ENCODE measurements around the gene TRABD2B.

The TRABD2B gene

GRCh38 chr1:47834326-47834725 lies 162.9 kb downstream of the TRABD2B start:
- Mint-ChIP-seq H3K4me3 (no peak overlapping the region), H3K9me3 (peaks cover 6% of the 10 kb centered on the region), H3K4me1 (no peaks in the 10 kb centered on the region), H3K27ac (ENCODE audit: low read depth) (no peak overlapping the region), H3K27me3 (peaks cover 43% of the 10 kb centered on the region), H3K36me3 (ENCODE audit: insufficient read depth) (peaks cover 2% of the 10 kb centered on the region)
- ATAC-seq (replicated peaks; ENCODE audit: extremely low read depth, poor library complexity, severe bottlenecking) = no peak
- no peak for DNase-seq (ENCODE audit: low spot score in 2 of 2)

- H3K4me3 Mint-ChIP-seq = no peak overlapping the region
- no peak for DNase-seq (ENCODE audit: low spot score in 2 of 2)
- no peaks in the 10 kb centered on the region for H3K4me1 Mint-ChIP-seq
- peaks cover 6% of the 10 kb centered on the region for H3K9me3 Mint-ChIP-seq
- H3K36me3 Mint-ChIP-seq (ENCODE audit: insufficient read depth) = no peaks in the 10 kb centered on the region
- H3K27me3 Mint-ChIP-seq = peaks cover 40% of the 10 kb centered on the region
- H3K27ac Mint-ChIP-seq (ENCODE audit: low read depth) = no peak overlapping the region
- no peak for ATAC-seq (replicated peaks; ENCODE audit: extremely low read depth, poor library complexity, severe bottlenecking)
Measured at GRCh38 chr1:47830641-47831333, 166.4 kb downstream of the TRABD2B start.

- no peaks in the 10 kb centered on the region for H3K9me3 Mint-ChIP-seq
- H3K4me1 Mint-ChIP-seq = no peaks in the 10 kb centered on the region
- H3K27me3 Mint-ChIP-seq = peaks cover 40% of the 10 kb centered on the region
- DNase-seq (ENCODE audit: low spot score in 2 of 2) (no peak), ATAC-seq (replicated peaks; ENCODE audit: extremely low read depth, poor library complexity, severe bottlenecking) (no peak)
- H3K36me3 Mint-ChIP-seq (ENCODE audit: insufficient read depth) = no peaks in the 10 kb centered on the region
- H3K27ac Mint-ChIP-seq (ENCODE audit: low read depth) = no peak overlapping the region
- H3K4me3 Mint-ChIP-seq = no peak overlapping the region
Measured at GRCh38 chr1:47830021-47830420, 167.2 kb downstream of the TRABD2B start.

GRCh38 chr1:47828978-47829377 lies 168.2 kb downstream of the TRABD2B start:
- Mint-ChIP-seq H3K4me1 (no peaks in the 10 kb centered on the region), H3K27me3 (peaks cover 40% of the 10 kb centered on the region), H3K4me3 (no peak overlapping the region), H3K27ac (ENCODE audit: low read depth) (no peak overlapping the region), H3K36me3 (ENCODE audit: insufficient read depth) (no peaks in the 10 kb centered on the region), H3K9me3 (no peaks in the 10 kb centered on the region)
- DNase-seq (ENCODE audit: low spot score in 2 of 2) (no peak), ATAC-seq (replicated peaks; ENCODE audit: extremely low read depth, poor library complexity, severe bottlenecking) (no peak)

GRCh38 chr1:47827109-47827508 lies 170.1 kb downstream of the TRABD2B start:
- H3K9me3 Mint-ChIP-seq = no peaks in the 10 kb centered on the region
- ATAC-seq (replicated peaks; ENCODE audit: extremely low read depth, poor library complexity, severe bottlenecking) = no peak

GRCh38 chr1:47824716-47825115 lies 172.5 kb downstream of the TRABD2B start:
- H3K4me1 Mint-ChIP-seq = no peaks in the 10 kb centered on the region
- no peak overlapping the region for H3K4me3 Mint-ChIP-seq
- no peaks in the 10 kb centered on the region for H3K9me3 Mint-ChIP-seq
- DNase-seq (ENCODE audit: low spot score in 2 of 2) (no peak), ATAC-seq (replicated peaks; ENCODE audit: extremely low read depth, poor library complexity, severe bottlenecking) (no peak)
- H3K27me3 Mint-ChIP-seq = peaks cover 9% of the 10 kb centered on the region
- no peaks in the 10 kb centered on the region for H3K36me3 Mint-ChIP-seq (ENCODE audit: insufficient read depth)
- H3K27ac Mint-ChIP-seq (ENCODE audit: low read depth) = no peak overlapping the region

More at GRCh38 chr1:47827109-47827508, 170.1 kb downstream of the TRABD2B start:
- H3K27me3 Mint-ChIP-seq = peaks cover 27% of the 10 kb centered on the region
- no peak overlapping the region for H3K27ac Mint-ChIP-seq (ENCODE audit: low read depth)
- no peaks in the 10 kb centered on the region for H3K36me3 Mint-ChIP-seq (ENCODE audit: insufficient read depth)
- DNase-seq (ENCODE audit: low spot score in 2 of 2) = no peak
- no peaks in the 10 kb centered on the region for H3K4me1 Mint-ChIP-seq
- H3K4me3 Mint-ChIP-seq = no peak overlapping the region

- no peak overlapping the region for H3K4me3 Mint-ChIP-seq
- DNase-seq (ENCODE audit: low spot score in 2 of 2) (no peak), ATAC-seq (replicated peaks; ENCODE audit: extremely low read depth, poor library complexity, severe bottlenecking) (no peak)
- no peaks in the 10 kb centered on the region for H3K36me3 Mint-ChIP-seq (ENCODE audit: insufficient read depth)
- peaks cover 5% of the 10 kb centered on the region for H3K27me3 Mint-ChIP-seq
- H3K4me1 Mint-ChIP-seq = no peaks in the 10 kb centered on the region
- no peaks in the 10 kb centered on the region for H3K9me3 Mint-ChIP-seq
- no peak overlapping the region for H3K27ac Mint-ChIP-seq (ENCODE audit: low read depth)
Measured at GRCh38 chr1:47824297-47824696, 172.9 kb downstream of the TRABD2B start.

- Mint-ChIP-seq H3K36me3 (ENCODE audit: insufficient read depth) (no peaks in the 10 kb centered on the region), H3K4me3 (no peak overlapping the region), H3K27me3 (no peaks in the 10 kb centered on the region), H3K9me3 (no peaks in the 10 kb centered on the region), H3K4me1 (no peaks in the 10 kb centered on the region), H3K27ac (ENCODE audit: low read depth) (no peak overlapping the region)
- DNase-seq (ENCODE audit: low spot score in 2 of 2) = no peak
- no peak for ATAC-seq (replicated peaks; ENCODE audit: extremely low read depth, poor library complexity, severe bottlenecking)
Measured at GRCh38 chr1:47823040-47823808, 174.0 kb downstream of the TRABD2B start.

GRCh38 chr1:47821760-47822159 lies 175.4 kb downstream of the TRABD2B start:
- ATAC-seq (replicated peaks; ENCODE audit: extremely low read depth, poor library complexity, severe bottlenecking) (no peak), DNase-seq (ENCODE audit: low spot score in 2 of 2) (no peak)
- Mint-ChIP-seq H3K27ac (ENCODE audit: low read depth) (no peak overlapping the region), H3K9me3 (no peaks in the 10 kb centered on the region), H3K4me3 (no peak overlapping the region), H3K4me1 (no peaks in the 10 kb centered on the region), H3K36me3 (ENCODE audit: insufficient read depth) (no peaks in the 10 kb centered on the region), H3K27me3 (no peaks in the 10 kb centered on the region)

- H3K4me3 Mint-ChIP-seq = no peak overlapping the region
- ATAC-seq (replicated peaks; ENCODE audit: extremely low read depth, poor library complexity, severe bottlenecking) (no peak), DNase-seq (ENCODE audit: low spot score in 2 of 2) (no peak)
- no peak overlapping the region for H3K27ac Mint-ChIP-seq (ENCODE audit: low read depth)
- no peaks in the 10 kb centered on the region for H3K36me3 Mint-ChIP-seq (ENCODE audit: insufficient read depth)
- H3K27me3 Mint-ChIP-seq = no peaks in the 10 kb centered on the region
- H3K9me3 Mint-ChIP-seq = no peaks in the 10 kb centered on the region
- no peaks in the 10 kb centered on the region for H3K4me1 Mint-ChIP-seq
Measured at GRCh38 chr1:47819574-47819888, 177.7 kb downstream of the TRABD2B start.

- no peaks in the 10 kb centered on the region for H3K4me1 Mint-ChIP-seq
- no peak overlapping the region for H3K4me3 Mint-ChIP-seq
- H3K9me3 Mint-ChIP-seq = no peaks in the 10 kb centered on the region
- ATAC-seq (replicated peaks; ENCODE audit: extremely low read depth, poor library complexity, severe bottlenecking) (no peak), DNase-seq (ENCODE audit: low spot score in 2 of 2) (no peak)
- no peaks in the 10 kb centered on the region for H3K36me3 Mint-ChIP-seq (ENCODE audit: insufficient read depth)
- H3K27me3 Mint-ChIP-seq = peaks cover 6% of the 10 kb centered on the region
- H3K27ac Mint-ChIP-seq (ENCODE audit: low read depth) = no peak overlapping the region
Measured at GRCh38 chr1:47818682-47819573, 178.3 kb downstream of the TRABD2B start.

- Mint-ChIP-seq H3K9me3 (no peaks in the 10 kb centered on the region), H3K4me3 (no peak overlapping the region), H3K36me3 (ENCODE audit: insufficient read depth) (no peaks in the 10 kb centered on the region), H3K4me1 (no peaks in the 10 kb centered on the region), H3K27me3 (peaks cover 12% of the 10 kb centered on the region), H3K27ac (ENCODE audit: low read depth) (no peak overlapping the region)
- ATAC-seq (replicated peaks; ENCODE audit: extremely low read depth, poor library complexity, severe bottlenecking) (no peak), DNase-seq (ENCODE audit: low spot score in 2 of 2) (no peak)
Measured at GRCh38 chr1:47817861-47818260, 179.3 kb downstream of the TRABD2B start.
